Vagina (tissue), 2 donors: ENCODE results near the gene DYDC1. TPM values are rescaled to one million over a fixed set of nuclear protein-coding genes. Genes with fewer than 3 reads are reported as not detected.
"Not testable (repeated sequence)": the region's sequence is repeated elsewhere in the genome, so short reads cannot be mapped to it uniquely, and the experiment has no call there.

ENCODE experiments used
- DNase-seq, 2 donors: peaks; one replicate each; pipeline ENCODE4 v3.0.0-alpha.2; 2017; ENCODE audit errors: extremely low spot score in 2 of 2
- H3K27ac ChIP-seq: fragments of 200-600 bp; sonication (generic); one replicate; pipeline ENCODE4 v1.5.1; 2019
- H3K27me3 ChIP-seq: fragments of 200-600 bp; sonication (generic); one replicate; pipeline ENCODE4 v1.5.1; 2019
- H3K36me3 ChIP-seq, 2 donors: fragments of 200-600 bp; sonication (generic); one replicate each; pipeline ENCODE4 v1.5.1; 2017 to 2019
- H3K4me1 ChIP-seq: fragments of 200-600 bp; sonication (generic); one replicate; pipeline ENCODE4 v1.5.1; 2019
- H3K4me3 ChIP-seq, 2 donors: fragments of 200-600 bp; sonication (generic); 1 replicate in 1 of 2; 2 replicates in 1 of 2; pipeline ENCODE4 v1.5.1; 2016 to 2019
- H3K9me3 ChIP-seq: fragments of 200-600 bp; sonication (generic); one replicate; pipeline ENCODE4 v1.5.1; 2019
- CTCF ChIP-seq, 3 experiments: fragments of 450-650 bp in 2 of 3; fragments of 200-600 bp in 1 of 3; sonication (generic) in 1 of 3; IDR thresholded peaks; one replicate each; pipeline ENCODE4 v1.5.1; 2017 to 2019; ENCODE audit warnings: antibody characterized with exemption in 3 of 3, mild to moderate bottlenecking in 2 of 3, moderate library complexity in 2 of 3
- POLR2A ChIP-seq, 2 donors: fragments of 450-650 bp; IDR thresholded peaks; one replicate each; pipeline ENCODE4 v1.6.1; 2017; ENCODE audit warnings: antibody characterized with exemption in 2 of 2, mild to moderate bottlenecking in 2 of 2, moderate library complexity in 2 of 2
- POLR2AphosphoS5 ChIP-seq, 2 donors: sonication (generic); formaldehyde crosslinking; IDR thresholded peaks; one replicate each; pipeline ENCODE4 v1.9.0; 2017; ENCODE audit warnings: antibody characterized with exemption in 2 of 2, mild to moderate bottlenecking in 2 of 2, low read depth in 1 of 2; ENCODE audit not compliant: insufficient read depth in 1 of 2
- intact Hi-C: fragments of 100-400 bp; cut with DNase I; formaldehyde crosslinking; loops from one replicate; pipeline ENCODE4 v1.15.1; 2023
- total RNA-seq: library from RNA; depleted of rRNA; stranded (reverse); fragments of >200 nt; gene quantifications from one replicate; pipeline ENCODE4 v1.2.3, GENCODE V29; 2016

DYDC1 gene
- total RNA-seq, 1 donor from 2014 or later: not detected

- intact Hi-C loops: no loop called here
- H3K27ac ChIP-seq: no peak overlapping the region
- no peak for DNase-seq
- no peaks in the 10 kb centered on the region for H3K27me3 ChIP-seq
- H3K36me3 ChIP-seq: no peaks in the 10 kb centered on the region
- no peaks in the 10 kb centered on the region for H3K9me3 ChIP-seq
- H3K4me3 ChIP-seq: no peak overlapping the region
- TF ChIP-seq POLR2A (IDR thresholded peaks at IDR 0.05) (no peak), CTCF (IDR thresholded peaks at IDR 0.05) (no peak), POLR2AphosphoS5 (IDR thresholded peaks at IDR 0.05; ENCODE audit: insufficient read depth in 1 of 2, low read depth in 1 of 2) (no peak)
- H3K4me1 ChIP-seq: no peaks in the 10 kb centered on the region
Observed at GRCh38 chr10:80365510-80365909, 9.0 kb upstream of the DYDC1 start.

GRCh38 chr10:80359644-80360043 lies 3.1 kb upstream of the DYDC1 start:
- no peaks in the 10 kb centered on the region for H3K36me3 ChIP-seq
- no peak overlapping the region for H3K27ac ChIP-seq
- no peaks in the 10 kb centered on the region for H3K9me3 ChIP-seq
- intact Hi-C loops: no loop called here
- H3K4me3 ChIP-seq: no peak overlapping the region
- TF ChIP-seq POLR2A (IDR thresholded peaks at IDR 0.05): no peak
- H3K4me1 ChIP-seq: peaks cover 13% of the 10 kb centered on the region
- no peaks in the 10 kb centered on the region for H3K27me3 ChIP-seq
- no peak for DNase-seq

GRCh38 chr10:80358925-80359324 lies 2.4 kb upstream of the DYDC1 start:
- intact Hi-C loops: not testable (repeated sequence)

GRCh38 chr10:80357851-80358125 lies 1.2 kb upstream of the DYDC1 start:
- Histone ChIP-seq H3K4me3 (no peak overlapping the region), H3K36me3 (no peaks in the 10 kb centered on the region), H3K27me3 (no peaks in the 10 kb centered on the region), H3K9me3 (no peaks in the 10 kb centered on the region), H3K27ac (no peak overlapping the region), H3K4me1 (peaks cover 13% of the 10 kb centered on the region)
- intact Hi-C loops: no loop called here
- TF ChIP-seq POLR2AphosphoS5 (IDR thresholded peaks at IDR 0.05; ENCODE audit: insufficient read depth in 1 of 2, low read depth in 1 of 2) (no peak), CTCF (IDR thresholded peaks at IDR 0.05) (no peak), POLR2A (IDR thresholded peaks at IDR 0.05) (no peak)
- DNase-seq: no peak

More at GRCh38 chr10:80358925-80359324, 2.4 kb upstream of the DYDC1 start:
- H3K4me1 ChIP-seq: peaks cover 13% of the 10 kb centered on the region
- H3K9me3 ChIP-seq, H3K27ac ChIP-seq, H3K27me3 ChIP-seq, H3K4me3 ChIP-seq, H3K36me3 ChIP-seq, DNase-seq: not testable (repeated sequence)

GRCh38 chr10:80356989-80357850 lies 665 bp upstream of the DYDC1 start:
- intact Hi-C loops: no loop called here
- no peaks in the 10 kb centered on the region for H3K27me3 ChIP-seq

More at GRCh38 chr10:80356989-80357850, 665 bp upstream of the DYDC1 start:
- Histone ChIP-seq H3K4me1 (peaks cover 13% of the 10 kb centered on the region), H3K36me3 (no peaks in the 10 kb centered on the region), H3K9me3 (no peaks in the 10 kb centered on the region), H3K27ac (no peak overlapping the region), H3K4me3 (peak overlapping the region; percentile 39 to 41)
- TF ChIP-seq POLR2AphosphoS5 (IDR thresholded peaks at IDR 0.05; ENCODE audit: insufficient read depth in 1 of 2, low read depth in 1 of 2) (no peak), CTCF (IDR thresholded peaks at IDR 0.05) (no peak), POLR2A (IDR thresholded peaks at IDR 0.05) (no peak)
- no peak for DNase-seq
